A673 (cell line): ENCODE results near the gene MILR1. TPM values are rescaled to one million over a fixed set of nuclear protein-coding genes. Genes with fewer than 3 reads are reported as not detected.

Experiments
- BruUV-seq: library from RNA; stranded (reverse); fragments of 400-500 nt; replicated peaks from 2 replicates; lab custom pipeline; 2021; lab: Mats Ljungman, UMichigan
- CTCF ChIA-PET: fragments of 300-600 bp; sonication (Branson Sonifier 250); formaldehyde crosslinking; loops from one replicate; lab custom pipeline; 2022; ENCODE audit warnings: antibody characterized with exemption; lab: Charles Lee
- POLR2A ChIA-PET: fragments of 300-600 bp; sonication (Branson Sonifier 250); formaldehyde crosslinking; loops from one replicate; lab custom pipeline; 2022; ENCODE audit warnings: antibody characterized with exemption; ENCODE audit not compliant: low non-redundant PET; lab: Charles Lee
- DNase-seq: peaks from one replicate; pipeline ENCODE4 v3.0.0-alpha.2; 2015; ENCODE audit warnings: low spot score
- H3K27ac ChIP-seq: fragments of 200-600 bp; sonication (generic); 2 replicates; pipeline ENCODE4 v1.5.1; 2016; ENCODE audit warnings: mixed run types, low read depth, mild to moderate bottlenecking, mixed read lengths, antibody characterized with exemption, low read length; ENCODE audit not compliant: poor library complexity, severe bottlenecking
- H3K27me3 ChIP-seq: fragments of 200-600 bp; sonication (generic); replicated peaks from 2 replicates; pipeline ENCODE4 v1.6.1; 2017; ENCODE audit warnings: mixed run types, low read depth, mild to moderate bottlenecking, mixed read lengths, antibody characterized with exemption, low read length; ENCODE audit not compliant: insufficient read depth, poor library complexity
- H3K36me3 ChIP-seq: fragments of 200-600 bp; sonication (generic); 2 replicates; pipeline ENCODE4 v1.6.1; 2016; ENCODE audit warnings: mixed run types, mild to moderate bottlenecking, mixed read lengths, antibody characterized with exemption, low read length; ENCODE audit not compliant: insufficient read depth, poor library complexity, severe bottlenecking
- H3K4me1 ChIP-seq: fragments of 200-600 bp; sonication (generic); 2 replicates; pipeline ENCODE4 v1.6.1; 2017; ENCODE audit warnings: mixed run types, mild to moderate bottlenecking, mixed read lengths, antibody characterized with exemption, low read length; ENCODE audit not compliant: insufficient read depth, poor library complexity, severe bottlenecking
- H3K4me3 ChIP-seq: fragments of 200-600 bp; sonication (generic); 2 replicates; pipeline ENCODE4 v1.5.1; 2016; ENCODE audit warnings: low read depth, mixed run types, mild to moderate bottlenecking, mixed read lengths, low read length; ENCODE audit not compliant: poor library complexity, severe bottlenecking
- H3K9me3 ChIP-seq: fragments of 200-600 bp; sonication (generic); 2 replicates; pipeline ENCODE4 v1.6.1; 2016; ENCODE audit warnings: mixed run types, low read depth, mild to moderate bottlenecking, mixed read lengths, antibody characterized with exemption, low read length; ENCODE audit not compliant: poor library complexity, severe bottlenecking
- EZH2 ChIP-seq: fragments of 200-600 bp; sonication (generic); IDR thresholded peaks from 2 replicates; pipeline ENCODE4 v1.6.1; 2017; ENCODE audit warnings: borderline replicate concordance, low read depth, mild to moderate bottlenecking, mixed read lengths, antibody characterized with exemption, low read length; ENCODE audit not compliant: poor library complexity, severe bottlenecking
- intact Hi-C: fragments of 100-400 bp; cut with micrococcal nuclease; formaldehyde crosslinking; loops from one replicate; pipeline ENCODE4 v1.10.0; 2022; ENCODE audit not compliant: unreplicated experiment
- total RNA-seq: library from RNA; stranded (reverse); gene quantifications from 2 replicates; pipeline ENCODE4 v1.2.3, GENCODE V29; 2021
- TF ChIP-seq, protein P1 (sequence below): fragments of 300-800, 200-600 bp; sonication (generic); conservative IDR thresholded peaks from 2 replicates; pipeline ENCODE4 v1.5.1; 2017; ENCODE audit warnings: low read depth, mild to moderate bottlenecking, antibody characterized with exemption, low read length, moderate library complexity, mixed read lengths

The MILR1 gene
- total RNA-seq, 1 experiment from 2014 or later, result not detected

DNA sequence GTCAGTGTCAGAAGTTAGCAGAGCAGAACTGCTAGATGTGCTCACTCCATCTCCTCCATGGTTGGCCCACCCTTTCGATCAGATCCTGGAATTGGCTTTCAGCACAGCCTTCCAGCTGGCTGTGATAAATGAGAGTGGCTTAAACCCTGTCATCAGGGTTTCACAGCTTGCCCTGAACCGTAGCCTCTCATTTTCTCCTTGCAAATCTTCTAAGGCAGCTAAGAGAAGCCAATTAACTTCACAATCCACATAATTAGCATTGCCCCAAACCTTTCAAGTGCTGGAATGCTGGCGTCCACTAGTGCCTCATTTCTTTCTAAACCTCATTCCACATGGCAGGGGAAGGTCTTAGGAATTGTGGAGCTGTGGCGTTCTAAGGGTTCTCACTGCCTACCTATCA, 21.7 kb downstream of the MILR1 start:
- Histone ChIP-seq H3K9me3 (no peaks in the 10 kb centered on the region), H3K4me1 (no peaks in the 10 kb centered on the region), H3K27ac (no peak overlapping the region), H3K4me3 (no peak overlapping the region), H3K27me3 (no peaks in the 10 kb centered on the region), H3K36me3 (no peaks in the 10 kb centered on the region)
- POLR2A ChIA-PET, result interaction anchor here (1.0 kb wide), 1 partner anchor 26 kb away, joined by 5 read pairs; the partner anchor contains the start of gene POLG2
- no peak for DNase-seq
- BruUV-seq, result no TSS peak
- CTCF ChIA-PET, result no interaction called here
- intact Hi-C loops, result no loop called here
- TF ChIP-seq, protein P1, sequence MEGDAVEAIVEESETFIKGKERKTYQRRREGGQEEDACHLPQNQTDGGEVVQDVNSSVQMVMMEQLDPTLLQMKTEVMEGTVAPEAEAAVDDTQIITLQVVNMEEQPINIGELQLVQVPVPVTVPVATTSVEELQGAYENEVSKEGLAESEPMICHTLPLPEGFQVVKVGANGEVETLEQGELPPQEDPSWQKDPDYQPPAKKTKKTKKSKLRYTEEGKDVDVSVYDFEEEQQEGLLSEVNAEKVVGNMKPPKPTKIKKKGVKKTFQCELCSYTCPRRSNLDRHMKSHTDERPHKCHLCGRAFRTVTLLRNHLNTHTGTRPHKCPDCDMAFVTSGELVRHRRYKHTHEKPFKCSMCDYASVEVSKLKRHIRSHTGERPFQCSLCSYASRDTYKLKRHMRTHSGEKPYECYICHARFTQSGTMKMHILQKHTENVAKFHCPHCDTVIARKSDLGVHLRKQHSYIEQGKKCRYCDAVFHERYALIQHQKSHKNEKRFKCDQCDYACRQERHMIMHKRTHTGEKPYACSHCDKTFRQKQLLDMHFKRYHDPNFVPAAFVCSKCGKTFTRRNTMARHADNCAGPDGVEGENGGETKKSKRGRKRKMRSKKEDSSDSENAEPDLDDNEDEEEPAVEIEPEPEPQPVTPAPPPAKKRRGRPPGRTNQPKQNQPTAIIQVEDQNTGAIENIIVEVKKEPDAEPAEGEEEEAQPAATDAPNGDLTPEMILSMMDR, result no peak
- no peak for TF ChIP-seq EZH2

DNA sequence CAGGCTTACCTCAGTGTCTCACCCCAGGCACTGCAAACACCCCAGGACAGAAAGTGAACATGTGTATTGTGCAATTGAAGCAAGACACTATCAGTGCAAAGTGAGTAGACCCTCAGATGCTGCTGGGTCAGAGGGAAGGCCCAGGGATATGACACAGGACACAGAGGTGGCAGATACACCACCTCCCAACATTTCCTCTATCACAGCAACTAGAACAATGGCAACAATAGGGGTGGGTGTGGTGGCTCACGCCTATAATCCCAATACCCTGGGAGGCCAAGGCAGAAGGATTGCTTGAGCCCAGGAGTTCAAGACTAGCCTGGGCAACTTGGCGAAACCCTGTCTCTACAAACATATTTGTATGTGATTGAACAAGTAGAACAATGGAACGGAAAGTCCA, 22.5 kb downstream of the MILR1 start:
- Histone ChIP-seq H3K4me1 (no peaks in the 10 kb centered on the region), H3K4me3 (no peak overlapping the region), H3K27me3 (no peaks in the 10 kb centered on the region), H3K9me3 (no peaks in the 10 kb centered on the region), H3K36me3 (no peaks in the 10 kb centered on the region), H3K27ac (no peak overlapping the region)
- intact Hi-C loops, result no loop called here
- no peak for DNase-seq
- no TSS peak for BruUV-seq
- ChIA-PET POLR2A (no interaction called here), CTCF (no interaction called here)
- TF ChIP-seq, protein P1, result no peak
- no peak for TF ChIP-seq EZH2

DNA sequence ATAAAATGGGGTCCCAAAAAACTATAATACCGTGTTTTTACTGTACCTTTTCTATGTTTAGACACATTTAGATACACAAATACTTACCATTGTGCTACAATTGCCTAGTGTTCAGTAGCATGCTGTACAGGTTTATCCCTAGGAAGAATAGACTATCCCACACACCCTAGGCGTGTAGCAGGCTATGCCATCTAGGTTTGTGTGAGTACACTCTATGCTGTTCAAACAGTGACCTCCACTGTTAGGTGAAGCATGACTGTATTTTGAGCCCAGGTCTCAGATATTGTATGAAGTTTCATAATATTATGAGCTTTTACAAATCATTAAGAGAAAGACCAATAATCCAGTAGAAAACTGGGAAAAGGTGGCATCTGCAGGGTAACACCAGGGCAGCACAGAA, 23.6 kb downstream of the MILR1 start:
- no peak for DNase-seq
- no TSS peak for BruUV-seq
- POLR2A ChIA-PET, result no interaction called here
- Histone ChIP-seq H3K4me3 (no peak overlapping the region), H3K27ac (no peak overlapping the region), H3K9me3 (no peaks in the 10 kb centered on the region), H3K4me1 (no peaks in the 10 kb centered on the region), H3K27me3 (no peaks in the 10 kb centered on the region), H3K36me3 (no peaks in the 10 kb centered on the region)
- no peak for TF ChIP-seq EZH2
- TF ChIP-seq, protein P1, result no peak
- CTCF ChIA-PET, result interaction anchor here (0.5 to 0.6 kb wide), 2 partner anchors 10 to 51 kb away, joined by 3 to 4 read pairs; no protein-coding TSS in a partner anchor
- intact Hi-C loops, result no loop called here
